ENCODE results near the gene SCNN1A.

The SCNN1A gene

GRCh38 chr12:6354495-6355393 is 20.6 kb downstream of the SCNN1A start:
- no peak overlapping the region for H3K4me3 ChIP-seq (ENCODE audit: low read length)
- TF ChIP-seq, protein P1, sequence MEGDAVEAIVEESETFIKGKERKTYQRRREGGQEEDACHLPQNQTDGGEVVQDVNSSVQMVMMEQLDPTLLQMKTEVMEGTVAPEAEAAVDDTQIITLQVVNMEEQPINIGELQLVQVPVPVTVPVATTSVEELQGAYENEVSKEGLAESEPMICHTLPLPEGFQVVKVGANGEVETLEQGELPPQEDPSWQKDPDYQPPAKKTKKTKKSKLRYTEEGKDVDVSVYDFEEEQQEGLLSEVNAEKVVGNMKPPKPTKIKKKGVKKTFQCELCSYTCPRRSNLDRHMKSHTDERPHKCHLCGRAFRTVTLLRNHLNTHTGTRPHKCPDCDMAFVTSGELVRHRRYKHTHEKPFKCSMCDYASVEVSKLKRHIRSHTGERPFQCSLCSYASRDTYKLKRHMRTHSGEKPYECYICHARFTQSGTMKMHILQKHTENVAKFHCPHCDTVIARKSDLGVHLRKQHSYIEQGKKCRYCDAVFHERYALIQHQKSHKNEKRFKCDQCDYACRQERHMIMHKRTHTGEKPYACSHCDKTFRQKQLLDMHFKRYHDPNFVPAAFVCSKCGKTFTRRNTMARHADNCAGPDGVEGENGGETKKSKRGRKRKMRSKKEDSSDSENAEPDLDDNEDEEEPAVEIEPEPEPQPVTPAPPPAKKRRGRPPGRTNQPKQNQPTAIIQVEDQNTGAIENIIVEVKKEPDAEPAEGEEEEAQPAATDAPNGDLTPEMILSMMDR (IDR thresholded peaks at IDR 0.05; ENCODE audit: insufficient read depth, low read depth, low read length, missing control alignments) = no peak
- no peak for DNase-seq (ENCODE audit: low read depth)

- TF ChIP-seq, protein P1 (IDR thresholded peaks at IDR 0.05; ENCODE audit: insufficient read depth, low read depth, low read length, missing control alignments) = no peak
- DNase-seq (ENCODE audit: low read depth) = no peak
Observed at GRCh38 chr12:6352193-6353173, 22.9 kb downstream of the SCNN1A start.

DNA sequence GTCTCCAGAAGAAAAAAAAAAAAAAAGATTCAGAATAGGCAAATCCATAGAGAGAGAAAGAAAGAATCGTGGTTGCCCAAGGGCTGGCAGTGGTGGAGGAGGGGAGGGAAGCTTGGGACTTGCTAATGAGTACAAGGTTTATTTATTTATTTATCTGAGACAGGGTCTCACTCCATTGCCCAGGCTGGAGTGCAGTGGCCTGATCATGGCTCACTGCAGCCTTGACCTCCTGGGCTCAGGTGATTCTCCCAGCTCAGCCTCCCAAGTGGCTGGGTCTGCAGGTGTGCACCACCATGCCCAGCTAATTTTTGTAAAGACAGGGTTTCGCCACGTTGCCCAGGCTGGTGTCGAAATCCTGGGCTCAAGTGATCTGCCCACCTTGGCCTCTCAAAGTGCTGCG is 23.7 kb downstream of the SCNN1A start:
- no peak for DNase-seq (ENCODE audit: low read depth)
- TF ChIP-seq, protein P1 (IDR thresholded peaks at IDR 0.05; ENCODE audit: insufficient read depth, low read depth, low read length, missing control alignments) = no peak
- no peak overlapping the region for H3K4me3 ChIP-seq (ENCODE audit: low read length)

More at GRCh38 chr12:6352193-6353173, 22.9 kb downstream of the SCNN1A start:
- H3K4me3 ChIP-seq (ENCODE audit: low read length) = no peak overlapping the region

GRCh38 chr12:6347367-6348338 is 27.7 kb downstream of the SCNN1A start:
- H3K4me3 ChIP-seq (ENCODE audit: low read length) = no peak overlapping the region
- DNase-seq (ENCODE audit: low read depth) = no peak
- TF ChIP-seq, protein P1 (IDR thresholded peaks at IDR 0.05; ENCODE audit: insufficient read depth, low read depth, low read length, missing control alignments) = no peak

GRCh38 chr12:6346942-6347341 is 28.4 kb downstream of the SCNN1A start:
- no peak for DNase-seq (ENCODE audit: low read depth)
- no peak overlapping the region for H3K4me3 ChIP-seq (ENCODE audit: low read length)
- TF ChIP-seq, protein P1 (IDR thresholded peaks at IDR 0.05; ENCODE audit: insufficient read depth, low read depth, low read length, missing control alignments) = no peak

Data from epithelial cell of esophagus (primary cell).